Gastrocnemius medialis (tissue), 4 donors: Measurements from ENCODE around the gene CEMP1. TPM values are rescaled to one million over a fixed set of nuclear protein-coding genes. Genes with fewer than 3 reads are reported as not detected.

Experiments used
- ATAC-seq, 2 donors: fragments of 150-250 bp; one replicate each; pipeline ENCODE4 v1.9.1; 2016
- DNase-seq, 2 donors: peaks; one replicate each; pipeline ENCODE4 v3.0.0-alpha.2; 2019
- H3K27ac ChIP-seq, 4 donors: fragments of 200-600 bp; sonication (generic); 1 replicate in 1 of 4; 2 replicates in 3 of 4; pipeline ENCODE4 v1.5.1; 2016 to 2018; ENCODE audit warnings: mild to moderate bottlenecking in 2 of 4, moderate library complexity in 1 of 4
- H3K27me3 ChIP-seq, 3 donors: fragments of 200-600 bp; sonication (generic) in 2 of 3; 1 replicate in 1 of 3; 2 replicates in 2 of 3; pipeline versions ENCODE4 v1.5.1 to v1.6.0; 2016 to 2019; ENCODE audit warnings: mild to moderate bottlenecking in 1 of 3, moderate library complexity in 1 of 3
- H3K36me3 ChIP-seq, 2 donors: fragments of 200-600 bp; sonication (generic) in 1 of 2; one replicate each; pipeline ENCODE4 v1.5.1; 2017 to 2018
- H3K4me1 ChIP-seq, 2 donors: fragments of 200-600 bp; sonication (generic) in 1 of 2; one replicate each; pipeline ENCODE4 v1.5.1; 2016 to 2017; ENCODE audit warnings: mild to moderate bottlenecking in 2 of 2
- H3K4me3 ChIP-seq, 4 donors: fragments of 200-600 bp; sonication (generic) in 3 of 4; 1 replicate in 1 of 4; 2 replicates in 3 of 4; pipeline ENCODE4 v1.5.1; 2016 to 2019; ENCODE audit warnings: mild to moderate bottlenecking in 2 of 4
- H3K9me3 ChIP-seq, 3 donors: fragments of 200-600 bp; sonication (generic) in 2 of 3; 1 replicate in 1 of 3; 2 replicates in 2 of 3; pipeline ENCODE4 v1.5.1; 2016 to 2019
- CTCF ChIP-seq, 5 experiments: fragments of 450-650 bp in 3 of 5; fragments of 200-600 bp in 2 of 5; sonication (generic) in 2 of 5; IDR thresholded peaks in 4 of 5; conservative IDR thresholded peaks in 1 of 5; 1 replicate in 4 of 5; 2 replicates in 1 of 5; pipeline ENCODE4 v1.5.1; 2016 to 2019; ENCODE audit warnings: antibody characterized with exemption in 5 of 5, mild to moderate bottlenecking in 3 of 5, moderate library complexity in 3 of 5
- POLR2A ChIP-seq, 2 donors: fragments of 450-650 bp; IDR thresholded peaks; one replicate each; pipeline ENCODE4 v1.6.1; 2017; ENCODE audit warnings: antibody characterized with exemption in 2 of 2, mild to moderate bottlenecking in 2 of 2, moderate library complexity in 2 of 2
- in situ Hi-C, 4 donors: fragments of 200-750 bp; cut with MboI; loops; one replicate each; pipeline versions ENCODE4 v1.15.0 to v1.8.0; 2017; ENCODE audit warnings: low sequenced_read_pairs in 4 of 4
- intact Hi-C: fragments of 100-400 bp; cut with DNase I; formaldehyde crosslinking; loops from one replicate; pipeline ENCODE4 v1.15.1; 2023; ENCODE audit warnings: low total_unique reads
- total RNA-seq, 4 donors: library from RNA; depleted of rRNA; stranded (reverse); fragments of >200 nt; gene quantifications; one replicate each; pipeline versions ENCODE4 v1.1.0 to v1.2.3, GENCODE V29; 2016

CEMP1 gene
- total RNA-seq, 4 donors from 2014 or later, result not detected

GRCh38 chr16:2483939-2484897, 47.0 kb downstream of the CEMP1 start:
- peak overlapping the region in 3 of 4 donors; percentile 82 to 94 (median 85) for H3K27ac ChIP-seq
- H3K27me3 ChIP-seq, result no peaks in the 10 kb centered on the region
- TF ChIP-seq POLR2A (IDR thresholded peaks at IDR 0.05) (no peak), CTCF (IDR thresholded peaks at IDR 0.05 in 4 of 5, conservative IDR thresholded peaks at IDR 0.05 in 1 of 5) (no peak)
- no peak overlapping the region for H3K4me3 ChIP-seq
- no peak for DNase-seq
- H3K4me1 ChIP-seq, result peaks cover 23 to 53% of the 10 kb centered on the region in 2 donors
- no peaks in the 10 kb centered on the region for H3K36me3 ChIP-seq
- no peak for ATAC-seq
- intact Hi-C loops, result loop anchor here (5.0 to 10.0 kb wide), 2 partner anchors 59 to 142 kb away; partner anchors contain the start of genes ABCA3 and CCNF
- H3K9me3 ChIP-seq, result no peaks in the 10 kb centered on the region
- in situ Hi-C loops, result loop anchor here in 1 of 4 donors (25.0 kb wide), 1 partner anchor 147 kb away; the partner anchor contains the start of gene ABCA3

DNA sequence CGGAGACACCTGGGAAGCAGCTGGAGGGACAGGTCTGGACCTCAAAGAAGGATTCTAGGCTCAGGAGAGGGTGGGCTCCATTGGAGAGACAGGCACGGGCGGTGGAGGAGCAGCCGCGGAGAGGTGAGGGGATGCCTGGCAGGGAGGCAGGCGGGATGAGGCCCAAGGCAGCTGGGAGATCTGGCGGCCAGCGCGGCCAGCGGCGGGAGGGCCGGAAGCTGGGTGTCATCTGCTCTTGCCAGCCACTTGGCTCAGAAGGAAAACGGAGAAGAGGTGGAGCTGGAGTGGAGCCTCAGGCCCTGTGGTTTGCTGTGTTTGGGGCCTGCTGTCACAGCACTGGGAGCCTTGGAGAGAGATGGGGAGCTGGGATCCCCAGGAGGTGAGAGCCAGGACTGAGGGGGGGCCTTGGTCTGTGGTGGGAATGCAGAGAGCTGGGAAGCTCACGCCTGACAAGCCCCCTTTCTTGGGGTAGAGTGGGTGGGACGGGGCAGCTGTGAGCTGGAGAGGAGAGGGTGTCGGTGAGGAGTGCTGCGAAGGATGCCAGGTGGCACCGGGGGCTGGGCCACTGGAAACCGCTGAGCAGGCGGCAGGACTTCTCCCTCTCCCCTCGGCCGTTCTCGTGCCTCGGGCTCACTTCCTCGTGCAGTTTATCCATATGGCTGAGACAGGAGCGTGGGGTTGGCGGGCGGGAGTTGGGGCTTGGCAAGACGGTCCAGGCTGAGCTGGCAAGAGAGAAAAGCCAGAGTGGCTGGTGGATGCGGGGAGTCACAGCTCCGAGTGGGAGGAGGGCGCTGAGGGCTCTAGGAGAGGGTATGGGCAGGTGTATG, 48.3 kb downstream of the CEMP1 start:
- TF ChIP-seq CTCF (IDR thresholded peaks at IDR 0.05 in 4 of 5, conservative IDR thresholded peaks at IDR 0.05 in 1 of 5) (no peak), POLR2A (IDR thresholded peaks at IDR 0.05) (no peak)
- DNase-seq, result peak; percentile 53 to 83
- ATAC-seq, result peak; percentile 89 to 92
- intact Hi-C loops, result loop anchor here (1.0 to 10.0 kb wide), 3 partner anchors 16 to 141 kb away; partner anchors contain the start of genes ABCA3 and CCNF
- H3K27ac ChIP-seq, result peak overlapping the region; percentile 82 to 94 (median 86)
- no peaks in the 10 kb centered on the region for H3K36me3 ChIP-seq
- H3K4me3 ChIP-seq, result peak overlapping the region in 3 of 4 donors; percentile 26 to 37 (median 35)
- no peaks in the 10 kb centered on the region for H3K27me3 ChIP-seq
- in situ Hi-C loops, result loop anchor here in 1 of 4 donors (25.0 kb wide), 1 partner anchor 146 kb away; the partner anchor contains the start of gene ABCA3
- H3K9me3 ChIP-seq, result no peaks in the 10 kb centered on the region
- H3K4me1 ChIP-seq, result peaks cover 23 to 53% of the 10 kb centered on the region in 2 donors

DNA sequence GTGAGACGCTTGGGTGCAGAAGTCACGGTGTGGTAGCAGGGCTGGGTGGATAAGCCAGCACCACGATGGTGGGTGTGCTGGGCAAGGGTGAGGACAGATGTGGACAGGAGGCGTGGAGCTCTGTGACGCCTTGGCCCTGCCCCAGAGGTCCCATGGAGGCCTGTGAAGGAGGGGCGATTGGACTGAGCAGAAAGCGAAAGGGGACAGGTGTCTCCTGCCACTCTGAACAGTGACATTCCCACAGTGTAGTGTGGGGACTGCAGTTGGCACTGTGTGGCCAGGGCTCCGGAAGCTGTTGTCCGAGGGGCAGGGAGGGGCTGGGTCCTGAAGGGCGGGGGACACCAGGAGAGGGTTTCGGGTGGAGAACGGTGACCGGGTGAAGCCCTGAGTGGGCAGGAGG, 49.0 kb downstream of the CEMP1 start:
- Histone ChIP-seq H3K27me3 (no peaks in the 10 kb centered on the region), H3K36me3 (no peaks in the 10 kb centered on the region), H3K27ac (peak overlapping the region; percentile 82 to 94 (median 86)), H3K4me1 (peaks cover 23 to 46% of the 10 kb centered on the region in 2 donors), H3K9me3 (no peaks in the 10 kb centered on the region), H3K4me3 (no peak overlapping the region)
- in situ Hi-C loops, result loop anchor here in 1 of 4 donors (25.0 kb wide), 1 partner anchor 145 kb away; the partner anchor contains the start of gene ABCA3
- intact Hi-C loops, result loop anchor here (1.0 to 10.0 kb wide), 3 partner anchors 15 to 140 kb away; partner anchors contain the start of genes ABCA3 and CCNF
- ATAC-seq, result no peak
- no peak for TF ChIP-seq POLR2A (IDR thresholded peaks at IDR 0.05)
- TF ChIP-seq CTCF (IDR thresholded peaks at IDR 0.05 in 4 of 5, conservative IDR thresholded peaks at IDR 0.05 in 1 of 5), result no peak
- no peak for DNase-seq

GRCh38 chr16:2481676-2482075, 49.5 kb downstream of the CEMP1 start:
- TF ChIP-seq POLR2A (IDR thresholded peaks at IDR 0.05) (no peak), CTCF (IDR thresholded peaks at IDR 0.05 in 4 of 5, conservative IDR thresholded peaks at IDR 0.05 in 1 of 5) (no peak)
- H3K36me3 ChIP-seq, result no peaks in the 10 kb centered on the region
- ATAC-seq (no peak), DNase-seq (no peak)
- no peak overlapping the region for H3K4me3 ChIP-seq
- no peak overlapping the region for H3K27ac ChIP-seq
- no peaks in the 10 kb centered on the region for H3K27me3 ChIP-seq
- H3K4me1 ChIP-seq, result peaks cover 23 to 40% of the 10 kb centered on the region in 2 donors
- no peaks in the 10 kb centered on the region for H3K9me3 ChIP-seq
- intact Hi-C loops, result loop anchor here (1.0 to 10.0 kb wide), 3 partner anchors 14 to 139 kb away; partner anchors contain the start of genes ABCA3 and CCNF
- in situ Hi-C loops, result loop anchor here in 1 of 4 donors (25.0 kb wide), 1 partner anchor 144 kb away; the partner anchor contains the start of gene ABCA3
